AG08396 (cell line): ENCODE results near the gene TMIGD3.

Experiments used
- DNase-seq: peaks from one replicate; pipeline ENCODE4 v3.0.0; 2012; ENCODE audit warnings: low spot score, mixed read lengths

TMIGD3 gene

DNA sequence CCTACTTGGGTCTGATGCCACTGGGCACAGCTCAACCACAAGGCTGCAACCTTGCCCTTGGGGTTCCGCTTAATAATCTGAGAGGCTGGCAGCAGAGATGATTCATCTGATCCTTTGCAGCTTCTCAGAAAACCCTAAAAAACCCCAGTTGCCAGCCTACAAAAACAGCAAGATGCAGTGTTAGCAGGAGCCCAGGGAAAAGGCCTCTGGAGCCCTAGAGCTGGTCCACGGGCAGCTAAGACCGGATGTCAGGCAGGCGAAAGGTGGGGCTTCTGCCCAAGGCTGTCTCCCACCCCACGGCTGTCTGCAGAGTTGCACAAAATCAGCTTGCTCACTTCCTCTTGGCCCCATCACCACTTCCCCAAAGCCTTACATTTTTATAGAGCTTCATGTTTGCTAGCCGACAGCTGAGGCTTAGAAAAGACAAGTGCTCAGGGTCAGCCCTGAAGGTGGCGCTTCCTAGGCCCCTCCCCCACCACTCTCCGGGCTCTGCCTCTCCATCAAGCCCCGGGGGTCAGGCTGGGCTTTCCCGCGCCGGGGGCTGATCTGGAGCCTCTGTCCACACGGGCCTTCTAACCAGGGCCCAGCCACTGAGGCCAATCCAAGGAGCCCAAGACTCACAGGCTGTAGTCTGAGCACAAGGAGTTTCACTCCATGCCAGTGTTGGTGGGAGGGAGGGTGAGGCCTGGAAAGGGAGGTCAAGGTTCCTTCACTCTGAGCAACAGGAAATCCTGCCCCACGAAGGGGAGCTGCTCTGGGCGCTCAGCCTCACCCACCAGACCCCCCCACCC, 4.2 kb upstream of the TMIGD3 start:
- DNase-seq: peak; percentile 30

DNA sequence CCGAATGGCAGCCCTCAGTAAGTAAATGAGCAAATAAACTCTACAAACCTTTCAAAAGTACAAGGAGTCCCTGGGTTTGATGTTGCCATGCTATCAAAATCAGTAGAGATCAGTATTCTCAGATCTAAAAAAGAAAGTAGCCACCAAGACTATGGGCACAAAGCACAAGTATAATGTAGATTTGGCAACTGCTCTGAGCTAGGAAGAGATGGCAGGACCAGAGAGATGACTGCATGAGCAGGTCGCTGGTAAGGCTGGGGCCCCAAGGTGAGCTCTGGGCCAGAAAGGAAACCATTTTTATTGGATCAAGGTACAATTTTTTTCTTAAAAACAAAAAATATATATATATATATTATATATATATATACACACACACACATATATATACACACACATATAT, 3.1 kb upstream of the TMIGD3 start:
- no peak for DNase-seq

DNA sequence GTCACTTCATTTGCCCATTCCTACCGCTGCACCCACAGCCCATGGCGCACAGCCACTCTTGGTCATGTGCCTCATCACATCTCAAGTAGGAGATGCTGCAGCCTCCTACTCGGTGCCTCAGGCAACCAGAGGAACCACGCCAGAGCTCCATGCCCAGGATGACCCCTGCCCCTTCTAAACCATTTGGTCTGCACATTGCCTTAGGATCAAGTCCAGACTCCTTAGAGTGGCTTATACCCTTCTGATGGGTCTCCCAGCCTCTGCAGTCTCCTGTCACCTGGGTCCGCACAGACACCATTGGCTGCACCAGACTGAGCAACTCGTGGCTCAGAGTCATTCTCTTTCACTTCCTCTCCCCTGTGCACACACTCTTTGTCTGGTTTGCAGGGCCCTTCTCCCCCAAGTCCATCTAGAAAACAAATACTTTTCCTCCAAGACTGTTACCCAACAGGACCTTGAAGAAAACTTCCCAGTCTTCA, 2.2 kb upstream of the TMIGD3 start:
- no peak for DNase-seq

DNA sequence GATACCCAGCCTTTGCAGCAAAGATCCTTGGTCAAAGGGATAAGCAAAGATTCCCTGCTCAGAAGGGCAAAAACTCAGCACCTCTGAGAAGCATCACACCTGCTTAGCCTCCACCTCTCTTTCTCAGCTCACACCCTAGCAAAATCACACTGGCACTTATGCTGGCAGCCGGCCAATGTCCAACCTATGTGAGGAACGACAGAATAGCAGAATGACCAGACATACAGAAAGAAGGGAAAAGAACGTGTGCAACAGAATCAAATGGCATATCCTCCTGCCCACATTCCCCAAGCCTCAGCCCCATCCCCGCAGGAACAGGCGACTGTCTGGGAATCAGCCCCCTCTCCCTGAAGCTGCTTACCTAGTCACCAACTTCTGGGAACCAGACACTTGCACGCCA, 664 bp upstream of the TMIGD3 start:
- DNase-seq: no peak

DNA sequence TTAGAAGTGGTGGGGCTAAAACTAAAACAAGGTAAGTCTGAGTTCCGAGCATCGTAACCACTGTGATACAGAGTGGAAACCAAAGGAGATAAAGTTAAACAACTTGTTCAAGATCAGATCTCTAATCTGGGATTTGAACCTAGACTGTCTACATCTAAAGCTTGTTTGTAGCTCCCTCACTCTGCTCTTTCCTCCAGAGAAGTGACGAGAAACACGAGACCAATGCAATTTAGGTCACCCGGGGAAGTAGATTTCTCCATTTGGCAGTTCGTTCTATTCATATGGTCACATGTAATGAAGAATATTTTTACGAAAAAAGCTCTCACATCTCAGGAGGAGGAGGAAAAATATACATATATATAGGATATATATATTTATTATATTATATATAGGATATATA, 1.8 kb downstream of the TMIGD3 start:
- no peak for DNase-seq

DNA sequence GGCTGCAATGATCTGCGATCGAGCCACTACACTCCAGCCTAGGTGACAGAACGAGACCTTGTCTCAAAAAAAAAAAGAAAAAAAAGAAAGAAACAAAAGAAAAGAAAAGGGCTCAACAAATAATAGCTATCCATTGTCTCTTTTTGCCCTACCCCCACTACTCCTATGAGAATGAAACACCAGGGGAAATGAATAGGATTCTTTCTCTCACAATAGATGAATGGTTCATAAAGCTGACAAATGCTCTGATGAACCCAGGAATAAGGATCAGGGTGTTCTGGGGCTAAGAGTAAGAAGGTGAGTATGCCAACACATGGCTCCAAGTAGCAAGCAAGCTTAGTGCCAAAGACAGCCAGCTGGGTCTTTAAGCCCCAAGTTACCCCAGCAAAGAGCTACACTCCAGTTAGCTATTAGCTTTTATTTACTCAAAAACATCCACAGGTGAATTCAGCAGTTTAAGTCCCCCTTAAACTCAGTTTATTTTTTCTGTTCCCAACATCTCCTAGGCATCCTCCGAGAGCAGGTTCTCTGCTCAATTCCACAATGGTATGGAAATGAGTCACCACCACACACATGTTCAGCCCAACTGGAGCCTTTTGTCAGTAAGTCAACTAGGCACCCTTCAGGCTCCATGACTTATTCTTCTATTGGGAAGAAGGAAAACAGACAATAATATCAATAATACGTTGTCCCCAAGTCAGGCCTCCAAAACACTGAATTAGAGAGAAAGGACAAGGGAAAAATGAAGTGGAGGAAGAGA, 4.2 kb downstream of the TMIGD3 start:
- no peak for DNase-seq

DNA sequence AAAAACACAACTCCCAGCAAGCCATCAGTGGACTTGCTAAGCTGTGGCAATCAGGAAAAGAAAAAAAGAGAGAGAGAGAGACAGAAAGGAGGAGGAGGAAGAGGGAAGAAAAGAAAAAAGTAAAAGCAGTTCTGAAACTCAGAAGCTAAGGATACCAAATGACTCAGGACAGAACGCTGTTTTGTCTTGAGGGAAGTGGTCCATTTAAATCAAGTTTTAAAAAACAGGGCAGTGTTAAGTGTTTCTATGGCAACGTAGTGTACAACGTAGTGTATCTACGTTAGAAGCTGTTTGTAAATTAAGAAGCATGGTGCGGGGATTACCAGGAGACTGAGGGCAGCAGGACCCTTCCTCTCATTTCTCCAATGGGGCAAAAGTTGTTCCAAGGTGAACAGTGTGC, 5.8 kb downstream of the TMIGD3 start:
- DNase-seq: no peak

DNA sequence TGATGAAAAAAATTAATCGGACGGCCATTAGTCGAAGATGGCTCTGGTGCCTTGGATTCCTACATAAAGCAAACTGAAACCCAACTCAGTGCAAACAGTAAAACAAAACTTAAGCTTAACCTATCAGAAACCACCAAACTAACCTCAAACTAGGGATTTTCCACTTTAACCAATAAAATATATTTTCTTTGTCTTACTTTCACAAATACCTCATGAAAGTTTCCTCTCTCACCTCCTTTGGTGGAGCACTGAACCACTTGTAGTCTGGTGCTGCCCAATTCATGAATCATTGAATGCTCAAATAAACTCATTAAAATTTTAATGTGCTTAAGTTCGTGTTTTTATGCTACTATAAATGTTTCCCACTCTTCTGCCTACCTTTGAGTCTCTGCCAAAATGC, 7.0 kb downstream of the TMIGD3 start:
- DNase-seq: no peak

DNA sequence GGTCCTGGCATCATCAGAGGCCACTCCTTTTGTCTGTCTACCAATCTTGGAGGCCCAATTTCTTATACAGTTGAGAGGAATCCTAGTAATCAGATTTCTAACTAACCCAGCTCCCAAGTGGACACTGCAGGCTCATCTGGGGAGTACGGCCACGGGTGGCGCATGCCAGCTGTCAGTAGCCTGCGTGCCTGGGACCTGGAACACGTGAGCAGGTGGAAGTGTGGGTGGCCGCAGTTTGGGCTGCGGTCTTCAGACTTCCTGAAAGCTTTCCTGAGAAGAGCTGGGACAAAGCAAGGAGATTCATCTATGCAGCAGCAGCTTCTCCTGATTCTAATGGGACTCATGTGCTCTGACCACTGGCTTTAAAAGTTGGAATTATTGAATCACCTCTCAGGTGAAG, 12.4 kb downstream of the TMIGD3 start:
- DNase-seq: no peak

DNA sequence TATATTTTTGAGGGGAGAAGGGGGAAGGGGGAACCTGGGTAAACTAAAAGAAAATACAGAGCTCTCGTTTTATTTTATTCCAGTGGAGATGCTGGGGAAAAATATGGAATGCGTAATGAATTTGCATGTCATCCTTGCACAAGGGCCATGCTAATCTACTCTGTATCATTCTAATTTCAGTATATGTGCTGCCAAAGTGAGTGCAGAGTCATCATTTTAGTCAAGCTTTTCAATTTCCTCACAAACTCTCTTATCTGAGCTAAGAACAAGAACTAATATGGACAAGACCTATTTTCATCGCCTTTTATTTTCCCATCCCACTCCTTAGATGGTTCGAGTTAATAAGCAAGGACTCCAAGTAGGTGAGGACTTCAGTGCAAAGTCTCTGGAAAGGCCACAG, 13.2 kb downstream of the TMIGD3 start:
- no peak for DNase-seq

DNA sequence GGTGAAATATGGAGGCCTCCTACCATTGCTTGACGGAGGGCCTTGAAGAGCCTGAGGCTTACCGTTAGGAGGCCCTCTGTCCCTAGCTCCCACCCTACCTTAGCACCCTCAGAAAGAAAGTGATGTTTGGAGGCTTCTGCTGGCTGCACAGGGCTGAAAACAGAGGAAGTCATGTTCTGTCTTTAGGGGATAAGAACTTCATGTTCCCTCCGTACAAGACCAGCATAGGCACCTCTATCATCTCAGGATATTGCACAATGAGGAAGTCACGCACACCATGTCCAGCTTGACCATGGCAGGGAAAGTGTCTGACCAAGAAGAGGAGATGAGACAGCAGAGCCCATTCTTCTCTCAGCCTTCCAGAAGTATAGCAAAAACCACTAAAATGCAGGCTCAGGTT, 13.8 kb downstream of the TMIGD3 start:
- DNase-seq: no peak

DNA sequence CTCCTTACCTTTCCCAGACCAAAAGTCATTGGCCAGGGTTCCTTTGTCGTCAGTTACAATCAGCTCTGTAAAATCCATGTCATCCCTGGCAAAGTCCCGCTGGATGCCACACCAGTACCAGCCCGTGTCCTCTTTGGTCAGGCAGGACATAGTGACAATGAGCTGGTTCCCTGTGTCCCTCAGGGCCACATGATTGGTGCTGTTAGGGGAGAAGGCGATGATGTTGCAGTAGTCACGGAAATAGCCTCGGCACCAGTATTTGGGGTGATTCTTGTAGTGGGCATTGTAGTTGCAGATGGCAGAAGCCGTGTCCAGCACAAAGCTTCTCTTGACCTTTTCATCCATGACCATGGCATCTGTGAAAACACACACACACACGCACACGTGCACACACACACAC, 14.8 kb downstream of the TMIGD3 start:
- no peak for DNase-seq

DNA sequence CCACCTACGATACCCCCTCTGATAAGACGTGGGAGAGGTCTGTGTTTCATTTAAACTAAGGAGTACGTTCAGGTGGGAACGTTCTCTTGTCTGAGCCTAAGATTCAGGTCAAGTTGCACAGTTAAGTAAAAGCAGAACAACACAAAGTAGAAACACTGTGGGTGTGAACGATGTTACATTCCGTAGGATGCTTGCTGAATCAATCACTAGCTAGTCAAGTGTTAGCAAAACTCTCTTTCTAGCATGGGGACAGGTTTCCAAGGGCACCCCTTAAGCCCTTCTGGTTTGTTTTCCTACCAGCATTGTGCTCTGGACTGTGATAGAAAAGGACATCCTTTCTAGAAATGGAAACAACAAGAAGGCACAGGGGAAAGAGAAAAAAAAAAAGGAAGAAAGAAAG, 16.3 kb downstream of the TMIGD3 start:
- DNase-seq: no peak

DNA sequence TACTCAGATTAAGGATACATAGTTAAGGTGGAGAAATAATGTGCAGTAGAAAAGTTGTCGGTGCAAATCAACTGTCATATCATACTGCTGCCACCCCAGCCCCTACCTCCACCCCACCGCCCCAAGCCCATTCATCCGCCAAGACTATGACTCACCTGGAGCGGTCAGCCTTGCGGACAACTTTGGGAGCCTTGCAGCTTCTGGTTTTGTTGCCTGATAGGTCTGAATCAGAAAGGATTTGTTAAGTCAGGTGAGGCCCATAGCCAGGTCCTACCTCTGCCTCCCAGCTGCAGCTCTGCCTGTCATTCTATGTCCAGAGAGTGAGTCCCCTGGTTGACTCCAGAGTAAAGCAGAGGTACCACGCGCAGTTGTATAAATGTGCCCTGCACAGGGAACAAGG, 17.0 kb downstream of the TMIGD3 start:
- DNase-seq: no peak

DNA sequence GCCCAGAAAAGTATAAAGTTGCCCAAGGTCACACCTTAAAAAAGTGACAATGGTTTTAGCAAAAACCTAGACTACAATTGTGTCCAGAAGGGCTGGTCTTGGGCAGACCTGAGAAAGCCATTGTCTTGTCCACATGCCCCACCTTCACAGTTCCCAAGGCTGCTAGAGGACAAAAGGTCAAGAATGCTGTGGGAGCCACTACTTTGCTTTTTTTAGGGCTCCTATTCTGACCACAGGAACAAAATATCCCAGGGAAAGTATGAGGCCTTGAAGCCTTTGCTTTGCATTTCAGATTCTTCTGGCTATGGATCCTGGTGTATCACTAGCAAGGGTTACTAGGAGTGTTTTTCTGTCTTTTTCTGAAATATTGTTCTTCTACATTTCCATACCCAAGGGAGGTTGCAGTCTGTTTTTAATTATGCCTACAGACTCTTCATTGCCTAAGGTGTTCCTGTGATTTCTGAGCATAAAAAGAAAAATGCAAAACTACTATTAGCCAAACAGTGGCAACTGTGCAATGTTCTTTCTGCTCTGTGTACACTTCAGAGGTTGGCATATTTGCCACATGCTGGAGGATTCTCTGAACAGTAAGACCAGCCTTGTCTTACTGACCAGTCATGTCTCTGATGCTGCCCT, 18.9 kb downstream of the TMIGD3 start:
- no peak for DNase-seq

DNA sequence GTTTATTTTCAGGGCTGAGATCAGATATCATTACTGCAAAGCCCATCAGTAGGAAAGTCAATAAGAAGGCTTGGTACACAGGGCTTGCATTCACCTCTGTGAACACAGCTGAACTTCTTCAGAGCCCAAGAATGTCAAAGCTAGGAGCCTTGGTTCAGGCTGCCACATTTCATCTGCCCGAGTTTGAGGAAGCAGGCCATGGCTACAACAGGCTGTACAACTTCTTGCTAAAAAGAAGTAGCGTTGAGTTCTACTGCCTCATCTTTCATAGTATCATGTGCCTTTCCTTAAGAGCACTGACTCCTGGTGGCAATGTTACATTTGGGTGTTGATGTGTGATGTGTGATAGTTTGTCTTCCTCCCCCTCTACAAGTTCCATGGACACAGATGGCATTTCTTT, 19.6 kb downstream of the TMIGD3 start:
- DNase-seq: no peak

DNA sequence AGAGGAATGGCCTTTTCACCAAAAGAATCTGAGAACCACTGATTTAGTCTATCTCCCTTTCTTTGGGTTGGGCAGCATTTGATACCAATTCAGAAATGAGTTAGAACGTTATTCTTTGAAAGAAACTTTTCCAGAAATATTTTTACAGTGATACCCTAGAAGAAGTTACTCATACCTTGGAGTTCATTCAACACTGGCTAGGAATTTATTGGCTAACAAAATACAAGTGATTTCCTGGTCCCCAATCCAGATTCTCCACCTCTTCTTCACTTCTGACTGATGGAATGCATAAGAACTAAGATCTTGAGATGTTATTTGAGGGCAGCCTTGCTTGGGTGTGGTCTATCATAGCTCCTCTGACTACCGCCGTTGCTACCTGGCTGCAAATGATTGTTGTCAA, 20.3 kb downstream of the TMIGD3 start:
- DNase-seq: peak; percentile 7

DNA sequence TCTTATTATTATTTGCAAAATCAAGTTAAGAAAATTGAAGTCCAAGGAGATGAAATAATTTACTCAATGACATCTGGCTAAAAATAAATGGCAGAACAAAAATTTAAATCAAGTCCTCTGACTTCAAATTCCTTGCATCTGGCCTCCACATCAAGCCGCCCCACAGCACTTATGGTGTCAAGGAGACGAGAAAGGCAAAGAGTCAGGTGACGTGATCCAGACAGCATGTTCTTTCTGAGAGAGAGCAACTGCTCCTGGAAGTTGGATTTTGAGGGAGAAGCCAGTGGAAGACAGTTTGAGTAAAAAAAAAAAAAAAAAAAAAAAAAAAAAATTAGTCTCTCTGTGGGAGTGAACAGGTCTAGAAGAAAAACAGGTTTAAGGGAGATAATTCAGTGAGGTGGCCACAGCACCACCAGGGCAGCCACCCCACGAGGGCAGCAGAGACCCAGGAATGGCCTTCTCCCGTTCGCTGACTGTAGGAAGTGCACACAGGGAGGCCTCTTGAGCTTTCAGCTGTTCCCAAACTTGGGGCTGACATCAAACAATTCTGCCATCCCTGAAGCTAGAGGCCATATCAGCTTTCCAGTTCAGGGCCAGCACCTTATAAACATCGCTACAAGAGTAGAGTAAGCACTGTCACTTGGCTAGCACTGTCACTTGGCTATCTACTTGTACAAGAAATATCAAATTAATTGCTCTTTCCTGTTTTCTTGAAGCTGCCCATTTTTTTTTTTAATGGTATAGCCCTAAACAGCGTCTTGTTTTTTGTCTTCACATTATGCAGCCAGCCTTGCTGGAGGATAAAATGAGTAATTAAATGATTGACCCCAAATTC, 21.8 kb downstream of the TMIGD3 start:
- DNase-seq: peak; percentile 84

DNA sequence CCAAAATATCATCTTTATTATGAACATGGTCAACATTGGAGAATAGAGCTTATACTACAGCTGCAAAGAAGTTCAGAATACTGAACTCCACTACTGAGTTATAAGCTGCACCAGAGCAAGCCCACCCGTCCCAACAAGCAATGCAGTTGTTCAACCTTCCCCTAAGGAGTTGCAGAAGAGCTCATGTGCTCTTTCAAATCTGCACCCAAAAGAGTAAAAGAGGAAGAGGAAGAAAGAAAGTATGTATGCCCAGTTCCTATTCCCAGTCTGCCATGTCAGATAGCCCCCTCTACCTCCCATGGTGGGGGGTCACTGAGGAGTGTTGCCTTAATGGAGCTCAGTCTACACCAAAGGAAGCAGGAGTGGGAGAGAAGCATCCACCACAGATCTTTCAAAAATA, 22.8 kb downstream of the TMIGD3 start:
- no peak for DNase-seq

DNA sequence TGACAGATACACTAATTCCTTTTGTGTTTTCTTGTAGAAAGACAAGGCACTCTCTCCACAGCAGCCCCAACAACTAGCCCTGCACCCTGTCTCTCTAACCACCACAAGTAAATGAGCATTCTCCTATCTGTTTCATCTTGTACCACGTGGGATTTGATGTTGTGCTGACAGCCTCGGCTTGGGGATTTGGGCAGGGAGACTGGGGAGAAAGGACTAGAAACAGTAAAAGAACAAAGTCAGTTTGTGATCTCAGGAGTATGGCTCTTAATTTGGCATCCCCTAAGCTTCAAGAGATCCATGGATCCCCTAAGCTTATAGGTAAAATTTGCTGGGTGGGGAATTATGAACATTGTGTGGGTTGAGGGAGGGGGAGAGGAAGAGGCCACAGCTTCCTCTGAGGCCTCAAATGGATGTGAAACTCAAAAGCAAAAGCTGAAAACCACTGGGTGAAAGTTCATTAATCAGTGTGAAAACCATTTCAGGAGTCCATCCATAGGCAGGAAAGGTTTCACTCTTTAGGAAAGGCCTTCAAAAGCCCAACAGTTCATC, 26.6 kb downstream of the TMIGD3 start:
- no peak for DNase-seq

DNA sequence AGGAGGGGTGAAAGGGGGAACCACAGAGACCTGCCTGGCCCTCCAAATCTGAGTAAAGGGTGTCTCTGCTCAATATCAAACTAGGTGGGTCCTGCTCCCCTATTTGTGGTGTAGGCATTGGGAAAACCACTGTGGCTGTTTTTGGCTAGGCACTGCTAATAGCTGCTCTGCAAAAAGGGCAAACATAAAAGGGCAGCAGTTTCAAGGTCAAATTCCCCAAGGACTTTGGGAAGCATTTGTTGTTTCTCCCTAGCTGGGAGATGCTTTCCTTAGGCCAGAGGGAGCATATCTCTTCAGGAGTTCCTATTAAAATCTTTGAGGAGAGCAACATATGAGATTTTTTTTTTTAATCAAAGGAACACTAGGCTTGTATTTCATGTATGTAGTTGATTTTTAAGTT, 27.2 kb downstream of the TMIGD3 start:
- DNase-seq: no peak

DNA sequence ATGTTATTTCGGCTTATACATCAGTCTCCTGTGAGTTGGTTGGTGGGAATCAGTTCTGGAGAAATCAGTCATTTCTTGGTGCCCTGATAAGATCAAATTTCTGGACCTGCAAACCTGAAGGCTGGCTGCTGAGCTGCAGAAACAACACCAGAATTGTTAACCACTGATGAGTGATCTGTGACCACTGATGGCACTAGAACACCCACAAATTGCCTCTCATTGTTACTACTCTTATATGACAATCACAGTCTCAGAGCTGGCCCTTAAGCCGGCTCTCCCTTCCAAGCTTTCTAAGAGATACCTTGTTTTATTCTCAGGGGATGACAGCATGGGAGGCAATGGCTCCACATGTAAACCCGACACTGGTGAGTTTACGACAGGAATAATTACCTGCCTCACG, 27.7 kb downstream of the TMIGD3 start:
- DNase-seq: no peak
